ENCODE measurements around the gene FAM78B. TPM values are rescaled to one million over a fixed set of nuclear protein-coding genes. Genes with fewer than 3 reads are reported as not detected.

Gene FAM78B
- 1 to 10 TPM; 1.5 to 4.0 TPM for total RNA-seq
- long read RNA-seq, donor 1, partial matches to known transcripts = 0 of 3 reads
- long read RNA-seq, donor 1, other reads (novel, unspliced or antisense) = 2 of 3 reads
- long read RNA-seq, donor 2, partial matches to known transcripts = 0 of 2 reads
- long read RNA-seq, donor 2, other reads (novel, unspliced or antisense) = 1 of 2 reads

- peak; percentile 89 for DNase-seq (ENCODE audit: low spot score)
- intact Hi-C loops (cut with DNase I) = loop anchor here in 1 of 2 donors (5.0 kb wide), 1 partner anchor 240 kb away; no protein-coding TSS in a partner anchor
These were observed at the start of gene FAM78B for GRCh38 chr1:166166698-166167571. FAM78B (minus strand) TSS chr1:166167001; CDS start chr1:166166248, 753 bp downstream.

GRCh38 chr1:166202546-166202945 is 35.7 kb upstream of the FAM78B start:
- no peak for DNase-seq (ENCODE audit: low spot score)
- intact Hi-C loops (cut with DNase I) = no loop called here

- intact Hi-C loops (cut with DNase I) = no loop called here
- no peak for DNase-seq (ENCODE audit: low spot score)
These were observed 33.9 kb upstream of the FAM78B start for GRCh38 chr1:166200743-166201142.

GRCh38 chr1:166197597-166197996 is 30.8 kb upstream of the FAM78B start:
- DNase-seq (ENCODE audit: low spot score) = no peak
- intact Hi-C loops (cut with DNase I) = no loop called here

GRCh38 chr1:166197141-166197540 is 30.3 kb upstream of the FAM78B start:
- DNase-seq (ENCODE audit: low spot score) = no peak
- intact Hi-C loops (cut with DNase I) = no loop called here

- DNase-seq (ENCODE audit: low spot score) = no peak
- intact Hi-C loops (cut with DNase I) = no loop called here
These were observed 26.4 kb upstream of the FAM78B start for GRCh38 chr1:166193057-166193698.

GRCh38 chr1:166190400-166190799 is 23.6 kb upstream of the FAM78B start:
- intact Hi-C loops (cut with DNase I) = no loop called here
- DNase-seq (ENCODE audit: low spot score) = no peak

- DNase-seq (ENCODE audit: low spot score) = no peak
- intact Hi-C loops (cut with DNase I) = no loop called here
These were observed 22.3 kb upstream of the FAM78B start for GRCh38 chr1:166189126-166189525.

GRCh38 chr1:166185526-166185925 is 18.7 kb upstream of the FAM78B start:
- DNase-seq (ENCODE audit: low spot score) = no peak
- intact Hi-C loops (cut with DNase I) = no loop called here

GRCh38 chr1:166184897-166185296 is 18.1 kb upstream of the FAM78B start:
- intact Hi-C loops (cut with DNase I) = no loop called here
- no peak for DNase-seq (ENCODE audit: low spot score)

- DNase-seq (ENCODE audit: low spot score) = no peak
- intact Hi-C loops (cut with DNase I) = no loop called here
These were observed 17.2 kb upstream of the FAM78B start for GRCh38 chr1:166184012-166184411.

- intact Hi-C loops (cut with DNase I) = no loop called here
- DNase-seq (ENCODE audit: low spot score) = no peak
These were observed 15.5 kb upstream of the FAM78B start for GRCh38 chr1:166182281-166182680.

GRCh38 chr1:166176416-166176815 is 9.6 kb upstream of the FAM78B start:
- no peak for DNase-seq (ENCODE audit: low spot score)
- intact Hi-C loops (cut with DNase I) = no loop called here

GRCh38 chr1:166175032-166175431 is 8.2 kb upstream of the FAM78B start:
- DNase-seq (ENCODE audit: low spot score) = no peak
- intact Hi-C loops (cut with DNase I) = no loop called here

- intact Hi-C loops (cut with DNase I) = no loop called here
- DNase-seq (ENCODE audit: low spot score) = no peak
These were observed 7.3 kb upstream of the FAM78B start for GRCh38 chr1:166174108-166174507.

GRCh38 chr1:166172106-166172505 is 5.3 kb upstream of the FAM78B start:
- DNase-seq (ENCODE audit: low spot score) = no peak
- intact Hi-C loops (cut with DNase I) = no loop called here

GRCh38 chr1:166170726-166171125 is 3.9 kb upstream of the FAM78B start:
- DNase-seq (ENCODE audit: low spot score) = no peak
- intact Hi-C loops (cut with DNase I) = no loop called here

GRCh38 chr1:166170075-166170474 is 3.3 kb upstream of the FAM78B start:
- intact Hi-C loops (cut with DNase I) = no loop called here
- no peak for DNase-seq (ENCODE audit: low spot score)

- no peak for DNase-seq (ENCODE audit: low spot score)
- intact Hi-C loops (cut with DNase I) = loop anchor here in 1 of 2 donors (5.0 kb wide), 1 partner anchor 242 kb away; no protein-coding TSS in a partner anchor
These were observed 2.4 kb upstream of the FAM78B start for GRCh38 chr1:166169182-166169581.

GRCh38 chr1:166167572-166167925 is 748 bp upstream of the FAM78B start:
- DNase-seq (ENCODE audit: low spot score) = no peak
- intact Hi-C loops (cut with DNase I) = loop anchor here in 1 of 2 donors (5.0 kb wide), 1 partner anchor 240 kb away; no protein-coding TSS in a partner anchor

Data from posterior vena cava (tissue), 2 donors.